KG1 (cell line): ENCODE measurements around the gene LRP1B.

Experiments
- DNase-seq: peaks from one replicate; lab custom pipeline; 2025; lab: John Stamatoyannopoulos, UW

Gene LRP1B

DNA sequence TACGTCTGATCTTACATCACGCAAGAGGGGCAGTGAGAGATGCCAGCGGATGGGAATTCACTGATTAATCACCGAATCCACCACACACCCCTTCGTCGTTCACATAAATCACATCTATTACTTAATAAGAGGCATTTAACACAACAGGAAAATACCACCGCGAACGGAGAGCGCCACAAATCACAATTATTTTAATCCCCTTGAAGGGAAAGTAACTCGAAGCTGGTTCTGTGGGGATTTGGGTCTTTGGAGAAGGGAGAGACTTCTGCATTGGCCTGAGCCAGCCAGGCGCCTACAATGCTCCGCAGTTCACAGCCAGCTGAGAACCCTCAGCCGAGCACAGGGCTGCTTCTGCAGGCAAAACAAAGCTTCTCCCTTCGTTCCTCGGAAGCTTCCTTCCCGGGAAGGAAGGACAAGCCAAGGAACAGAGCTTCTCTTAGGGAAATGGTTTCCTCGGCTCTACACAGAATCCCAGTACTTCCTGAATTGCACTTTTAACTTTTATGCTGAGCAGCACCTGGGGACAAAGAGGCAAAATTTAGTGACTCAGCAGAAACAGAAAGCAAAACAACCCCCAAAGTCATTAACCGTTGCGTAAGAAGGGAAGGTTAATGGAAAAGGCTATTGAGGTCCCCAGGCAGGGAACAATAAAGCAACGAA lies at the start of gene LRP1B:
TSS of gene LRP1B (minus strand) at position 7 of the 660 bp plus-strand sequence. CDS start 287 bp downstream, outside the sequence.
- no peak for DNase-seq

DNA sequence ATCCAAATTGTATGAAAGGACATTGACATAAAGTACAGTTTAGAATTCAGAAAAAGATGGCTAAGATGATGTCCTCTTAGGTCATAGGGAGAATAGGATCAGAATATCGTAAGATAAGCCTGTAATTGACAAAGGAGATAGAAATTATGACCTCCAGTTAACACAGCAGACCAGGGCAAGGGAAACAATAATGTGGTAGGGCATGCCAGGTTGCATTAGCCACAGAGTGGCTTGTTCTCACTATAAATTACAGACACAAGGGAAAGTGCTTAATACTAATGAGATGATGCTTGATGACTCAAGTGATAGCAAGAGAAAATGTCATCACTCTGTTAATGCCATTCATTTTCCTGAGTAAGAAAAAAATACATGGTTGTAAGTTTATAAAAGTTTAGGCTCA lies 48.9 kb upstream of the LRP1B start:
- no peak for DNase-seq

DNA sequence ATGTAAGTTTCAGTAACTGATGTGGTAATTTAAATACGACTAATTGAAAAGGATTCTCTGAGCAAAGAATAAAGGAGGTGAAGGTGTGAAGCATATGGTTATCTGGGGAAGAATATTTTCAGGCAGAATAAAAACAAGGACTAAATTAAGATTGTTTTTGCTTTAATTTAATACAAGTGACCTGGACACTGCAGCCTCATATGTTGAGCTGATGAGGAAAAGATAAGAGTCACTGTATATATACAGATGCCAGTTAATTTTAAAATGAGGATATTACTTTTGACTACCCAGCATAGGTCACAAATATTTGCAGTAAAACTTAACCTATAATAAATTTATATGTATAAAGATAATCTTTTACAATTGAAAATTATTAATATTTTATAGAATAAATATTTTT lies 47.8 kb upstream of the LRP1B start:
- DNase-seq, result no peak

DNA sequence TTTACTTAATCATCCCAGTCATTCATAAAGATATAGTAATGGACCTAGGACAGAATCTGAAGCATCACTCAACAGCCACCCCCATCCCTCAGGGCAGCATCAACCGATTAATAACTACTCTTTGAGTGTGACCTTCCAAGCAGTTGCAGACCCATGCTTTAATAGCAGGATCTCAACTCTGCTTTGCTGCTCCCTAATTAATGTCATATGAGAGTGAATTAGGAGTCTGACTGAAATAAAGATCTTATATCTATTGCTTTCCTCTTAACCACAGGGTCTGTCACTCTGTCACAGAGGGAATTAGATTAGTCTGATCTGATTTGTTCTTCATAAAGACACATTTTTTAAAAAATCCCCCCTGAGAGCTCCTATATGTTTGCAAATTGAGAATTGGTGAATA lies 46.1 kb upstream of the LRP1B start:
- DNase-seq, result no peak

DNA sequence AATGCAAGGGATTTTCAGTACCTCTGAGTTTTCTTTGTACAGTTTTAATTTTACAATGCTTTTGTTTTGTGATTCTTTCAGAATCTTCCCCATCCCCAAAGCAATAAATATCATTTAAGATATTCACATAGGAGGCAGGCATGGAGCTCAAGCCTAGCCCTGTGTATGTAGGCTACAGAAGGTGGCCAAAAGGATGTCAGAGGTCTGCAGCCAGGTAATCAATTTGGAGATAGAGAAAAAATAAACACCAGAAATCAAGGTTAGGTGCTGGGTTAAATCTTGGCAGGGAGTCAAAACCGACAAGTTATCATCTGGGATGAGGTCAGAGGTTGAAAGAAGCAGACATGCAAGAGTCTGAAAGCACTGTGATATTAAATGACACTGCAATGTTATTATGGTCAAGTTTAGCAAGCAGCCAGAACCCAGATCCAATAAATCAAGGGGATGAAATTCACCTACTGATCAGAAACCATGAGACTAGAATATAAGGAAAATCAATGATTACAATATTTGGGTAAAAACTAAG lies 45.1 kb upstream of the LRP1B start:
- no peak for DNase-seq

DNA sequence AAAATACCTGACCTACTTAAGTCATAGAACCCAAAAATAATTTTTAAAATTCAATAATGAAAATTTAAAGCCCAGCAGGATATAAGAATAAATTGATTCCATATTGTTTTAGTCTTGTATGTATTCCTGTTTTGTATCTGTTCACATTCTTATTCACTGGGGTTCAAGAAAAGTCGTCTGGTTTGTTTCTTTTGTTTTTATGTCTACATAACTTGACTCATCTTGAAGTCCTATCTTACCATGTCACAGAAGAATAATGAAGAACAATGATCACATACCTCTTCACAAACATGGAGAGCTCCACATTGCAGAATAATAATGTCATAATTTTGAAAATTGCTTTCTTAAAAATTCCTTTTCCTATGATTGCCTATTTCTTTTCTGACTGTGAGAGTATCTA lies 43.4 kb upstream of the LRP1B start:
- DNase-seq, result no peak

DNA sequence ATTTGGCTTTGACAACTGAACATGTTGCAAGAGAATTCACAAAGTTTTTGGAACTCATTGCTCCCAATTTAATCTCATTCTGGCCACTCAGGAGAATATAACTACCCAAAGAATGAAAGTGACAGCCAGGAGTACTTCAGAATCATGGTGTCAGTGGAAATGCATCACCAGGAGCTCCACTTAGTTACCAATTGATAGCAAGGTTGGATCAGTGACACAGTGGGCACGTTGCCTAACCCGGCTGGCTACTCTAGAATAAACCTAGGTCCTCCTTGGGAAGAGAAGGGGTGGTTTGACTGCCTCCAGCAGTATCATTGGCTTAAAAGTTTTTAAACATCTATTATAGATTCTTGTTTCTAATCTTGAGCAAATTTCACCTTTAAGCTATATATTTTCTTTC lies 40.0 kb upstream of the LRP1B start:
- no peak for DNase-seq

DNA sequence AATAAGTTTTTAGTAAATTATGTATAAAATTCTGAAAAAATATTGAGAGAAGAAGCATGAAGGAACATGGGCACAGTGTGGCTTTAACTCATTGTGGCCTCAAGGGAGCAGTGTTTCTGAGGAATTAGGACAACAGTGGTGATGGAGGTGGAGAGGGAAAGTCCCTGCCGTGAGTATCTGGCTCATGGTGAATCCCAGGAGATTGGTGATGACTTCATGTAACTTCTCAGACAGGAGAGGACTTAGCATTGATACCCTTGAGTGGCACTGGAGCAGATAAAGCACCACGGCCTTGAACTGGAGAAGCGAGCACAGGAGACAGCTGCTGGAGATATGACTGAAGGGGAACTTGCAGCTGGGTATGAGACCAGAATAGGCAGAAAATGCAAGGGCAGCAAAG lies 35.0 kb upstream of the LRP1B start:
- no peak for DNase-seq

DNA sequence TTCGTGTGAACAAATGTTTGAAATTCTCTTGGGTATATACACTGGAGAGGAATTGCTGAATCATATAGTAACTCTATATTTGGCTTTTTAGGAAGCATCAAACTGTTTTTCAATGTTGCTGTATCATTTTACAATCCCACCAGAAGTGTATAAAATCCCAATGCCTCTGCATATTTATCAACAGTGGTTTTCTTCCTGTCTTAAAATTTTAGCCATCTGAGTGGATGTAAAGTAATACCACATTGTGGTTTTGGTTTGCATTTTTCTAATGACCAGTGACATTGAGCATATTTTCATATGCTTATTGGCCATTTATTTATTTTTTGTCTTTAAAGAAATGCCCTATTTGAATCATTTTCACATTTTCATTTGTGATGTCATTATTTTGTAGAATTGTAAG lies 22.8 kb upstream of the LRP1B start:
- DNase-seq, result no peak

DNA sequence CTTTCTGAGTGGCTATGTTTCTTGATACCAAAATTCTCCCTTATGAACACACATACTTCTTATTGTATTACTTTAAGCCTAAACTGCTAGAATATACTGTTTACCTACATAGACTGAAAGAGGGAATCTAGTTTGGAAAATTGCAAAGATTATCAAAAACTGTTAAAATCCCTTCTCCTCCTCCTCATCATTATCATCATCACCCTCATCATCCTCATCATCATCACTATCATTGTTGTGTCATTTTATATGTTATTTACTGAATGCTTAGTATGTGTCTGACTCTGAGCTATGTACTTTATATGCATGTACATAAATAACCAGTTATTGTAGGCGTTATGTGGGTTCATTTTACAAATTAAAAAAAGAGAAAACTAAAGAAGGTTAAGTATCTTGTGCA lies 19.6 kb upstream of the LRP1B start:
- DNase-seq, result no peak

DNA sequence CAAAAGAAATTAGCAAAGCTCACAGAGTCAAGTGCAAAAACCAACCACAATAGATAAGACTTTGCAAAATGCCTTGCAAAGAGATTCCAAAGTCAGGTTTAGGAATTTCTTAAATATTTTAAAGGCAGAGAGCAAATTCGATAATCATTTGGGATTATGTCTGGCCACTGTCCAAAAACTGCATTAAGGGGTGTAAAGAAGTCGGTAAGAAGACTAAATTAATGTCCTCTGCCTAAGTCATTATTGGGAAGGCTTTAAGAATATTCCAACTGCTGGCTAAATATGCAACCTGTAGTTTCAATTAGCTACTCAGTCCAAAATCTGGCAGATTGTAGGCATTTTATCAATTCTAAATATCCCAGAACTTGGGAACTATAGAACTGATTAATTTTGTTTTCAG lies 13.7 kb upstream of the LRP1B start:
- DNase-seq, result no peak

DNA sequence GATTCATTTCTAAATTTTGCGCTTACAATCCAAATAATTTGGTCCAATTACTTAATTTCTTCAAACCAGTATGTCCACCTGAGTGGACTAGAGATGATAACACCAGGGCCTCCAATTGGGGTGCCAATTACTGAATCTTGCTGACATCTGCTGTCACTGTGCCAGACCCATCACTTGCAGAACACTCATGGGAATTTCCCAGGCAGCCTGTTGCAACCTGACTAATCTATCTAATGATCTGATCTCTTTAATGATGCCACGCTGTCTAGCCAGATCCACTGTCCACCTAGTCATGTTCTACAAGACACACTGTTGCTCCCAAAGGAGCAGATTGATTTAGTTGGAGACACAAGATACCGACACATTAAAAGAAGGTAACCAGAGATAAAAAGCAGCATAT lies 11.8 kb upstream of the LRP1B start:
- no peak for DNase-seq

DNA sequence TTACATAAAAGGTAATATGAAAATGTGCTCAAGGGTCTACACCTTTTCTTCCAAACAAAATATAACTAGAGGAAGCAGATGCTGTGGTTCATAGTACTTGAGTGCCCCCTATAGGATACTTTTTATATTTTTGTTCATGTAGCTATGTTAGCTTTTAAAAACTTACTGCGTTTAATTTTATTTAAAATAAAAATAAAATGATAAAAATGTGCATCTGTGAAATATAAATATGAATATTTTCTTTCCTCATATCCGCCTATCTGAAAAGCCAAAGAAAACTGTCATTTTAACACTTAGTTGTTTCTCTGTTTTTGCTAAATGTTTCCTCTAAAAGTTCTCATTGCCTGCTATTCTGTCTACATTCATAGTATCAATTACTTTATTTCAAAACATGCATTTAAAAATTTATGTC lies 9.6 kb upstream of the LRP1B start:
- peak; percentile 13 for DNase-seq

DNA sequence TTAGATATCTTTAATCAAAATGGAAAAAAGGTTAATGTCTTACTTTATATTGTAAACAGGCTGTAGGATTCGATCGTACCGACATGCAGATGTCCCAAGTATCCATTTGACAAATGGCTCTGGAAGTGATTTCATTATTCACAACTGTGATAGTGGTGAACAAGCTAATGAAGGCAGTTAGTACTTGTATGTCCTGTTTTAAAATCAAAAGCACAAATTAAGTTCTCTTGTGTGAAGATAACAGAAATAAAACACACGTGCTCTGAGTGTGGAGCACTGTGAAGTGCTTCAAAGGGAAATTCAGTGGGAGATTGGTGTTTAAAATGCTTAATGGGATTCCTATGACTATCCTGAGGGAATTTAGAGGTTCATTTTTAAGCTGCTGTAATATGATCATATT lies 8.6 kb upstream of the LRP1B start:
- no peak for DNase-seq

DNA sequence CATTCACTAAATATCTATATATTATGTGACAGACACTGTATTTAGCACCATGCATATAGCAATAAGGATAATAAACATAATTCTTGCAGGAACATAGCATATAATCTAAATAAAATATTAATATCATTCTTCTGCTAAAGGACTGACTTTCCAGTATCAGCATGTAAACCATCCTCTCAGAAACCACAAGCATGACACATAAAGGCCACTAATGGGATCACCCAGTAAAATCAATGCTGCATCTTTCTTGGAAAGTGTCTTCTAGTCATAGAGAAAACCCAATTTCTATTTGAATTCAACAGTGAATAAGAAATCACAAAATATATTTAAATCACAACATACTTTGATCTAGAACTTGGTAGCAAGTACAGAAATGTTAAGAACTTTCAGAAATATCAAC lies 5.8 kb upstream of the LRP1B start:
- no peak for DNase-seq

DNA sequence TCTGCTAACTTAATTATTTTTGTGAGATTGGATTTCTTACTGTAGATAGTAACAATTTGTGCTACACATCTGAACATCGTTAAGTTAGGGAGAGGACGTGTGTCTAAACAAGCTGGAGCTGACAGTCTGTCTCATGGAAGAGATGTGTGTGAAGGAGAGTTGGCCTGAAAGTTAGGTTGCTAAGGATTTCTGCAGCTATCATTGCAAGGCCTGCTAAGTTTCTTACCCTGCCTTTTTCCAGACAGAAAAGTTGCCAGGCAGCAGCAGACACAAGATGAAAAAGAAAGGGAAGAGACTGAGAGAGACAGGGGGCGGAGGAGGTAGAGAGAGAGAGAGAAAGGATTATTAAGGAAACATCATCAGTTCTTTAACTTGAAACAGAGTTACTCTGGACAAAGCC lies 4.1 kb upstream of the LRP1B start:
- DNase-seq, result no peak

DNA sequence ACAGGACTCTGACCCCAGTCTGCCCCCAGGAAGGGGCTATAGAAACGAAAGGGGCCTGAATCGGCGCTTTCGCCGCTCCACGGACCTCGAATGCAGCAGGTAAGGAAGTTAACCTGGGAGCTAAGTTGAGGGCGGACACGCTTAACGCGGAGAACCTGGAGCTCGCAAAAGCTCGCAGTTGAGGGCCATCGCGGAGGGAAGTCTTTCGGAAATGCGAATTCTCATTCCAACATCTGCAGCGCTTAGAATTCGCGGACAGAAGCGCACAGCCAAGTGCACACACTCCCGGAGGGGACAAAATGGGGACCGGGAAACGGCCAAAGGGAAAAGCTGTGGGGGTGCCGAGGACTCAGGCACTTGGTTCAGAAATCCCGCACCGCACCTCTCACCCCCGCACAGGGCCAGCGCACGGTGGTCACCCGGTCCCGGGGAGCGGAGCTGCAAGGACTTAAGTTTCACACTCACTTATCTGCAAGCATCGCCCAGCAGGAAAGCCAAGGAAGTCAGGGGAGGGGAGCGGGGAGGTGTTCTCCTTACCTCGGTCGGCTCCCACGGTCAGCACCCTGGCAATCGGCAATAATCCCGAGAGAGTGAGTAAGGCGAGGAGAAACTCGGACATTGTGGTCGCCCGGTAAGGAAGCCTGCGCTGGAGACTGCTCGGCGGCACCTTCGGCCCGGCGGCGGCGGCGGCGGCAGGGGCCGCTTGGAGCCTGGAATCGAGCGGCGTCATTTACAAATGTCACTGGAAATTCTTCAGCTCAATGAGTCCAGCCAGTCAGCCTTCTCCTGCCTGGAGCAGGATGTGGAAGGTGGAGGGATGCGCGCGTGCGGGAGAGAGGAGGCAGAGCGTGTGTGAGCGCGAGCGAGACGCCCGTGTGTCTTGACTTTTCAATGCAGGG lies 456 bp downstream of the LRP1B start:
- no peak for DNase-seq

DNA sequence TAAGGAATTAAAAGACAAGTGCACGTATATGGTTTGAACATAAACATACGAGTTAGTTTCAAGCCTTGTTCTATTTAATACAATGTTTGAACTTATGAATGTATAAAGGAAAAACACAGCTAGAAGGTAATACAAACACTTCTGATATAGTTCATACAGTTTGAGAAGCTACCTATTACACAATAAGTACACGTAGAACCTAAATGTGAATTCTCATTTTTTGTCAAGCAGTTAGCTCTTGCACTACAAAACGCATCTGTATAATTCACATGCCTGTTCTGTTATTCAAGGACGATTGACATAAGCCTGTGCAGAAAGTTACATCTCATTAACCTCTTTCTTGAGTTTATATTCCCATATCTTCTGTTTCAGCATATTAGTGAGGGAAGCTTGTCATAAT lies 2.7 kb downstream of the LRP1B start:
- no peak for DNase-seq

DNA sequence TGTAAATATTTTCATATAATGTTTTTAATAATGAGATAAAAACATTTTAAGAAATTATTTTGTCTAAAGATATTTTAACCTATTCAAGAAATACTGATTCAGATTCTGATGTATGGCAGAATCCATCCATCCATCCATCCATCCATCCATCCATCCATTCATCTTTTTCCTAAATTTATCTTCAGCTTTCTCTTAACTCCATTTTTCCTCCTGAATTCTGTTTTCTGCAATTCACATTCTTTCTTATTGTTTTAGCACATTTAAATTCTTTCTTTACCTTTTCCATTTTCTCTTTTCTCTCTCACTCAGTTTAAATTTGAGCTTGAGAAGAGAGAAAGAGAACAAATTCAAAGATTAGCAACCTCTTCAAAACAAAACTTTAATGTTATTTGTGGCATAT lies 3.6 kb downstream of the LRP1B start:
- no peak for DNase-seq

DNA sequence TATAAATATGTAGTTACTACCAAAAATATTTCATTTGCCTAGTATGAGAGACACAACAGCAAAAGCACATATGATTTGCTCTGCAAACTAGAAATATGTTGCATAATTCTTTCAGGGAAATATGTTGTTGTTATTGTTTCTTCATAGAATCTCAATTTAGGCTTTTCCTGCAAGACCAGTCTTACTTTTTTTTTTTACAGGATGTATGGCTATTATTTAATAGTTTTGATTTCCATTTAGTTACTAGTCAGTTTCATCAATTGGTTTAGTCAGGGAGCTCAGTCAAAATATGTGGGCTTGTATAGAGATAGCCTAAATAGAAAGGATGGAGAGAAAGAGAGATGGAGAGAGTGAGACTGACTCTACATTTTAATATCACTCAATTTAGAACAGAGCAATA lies 6.1 kb downstream of the LRP1B start:
- DNase-seq, result no peak

DNA sequence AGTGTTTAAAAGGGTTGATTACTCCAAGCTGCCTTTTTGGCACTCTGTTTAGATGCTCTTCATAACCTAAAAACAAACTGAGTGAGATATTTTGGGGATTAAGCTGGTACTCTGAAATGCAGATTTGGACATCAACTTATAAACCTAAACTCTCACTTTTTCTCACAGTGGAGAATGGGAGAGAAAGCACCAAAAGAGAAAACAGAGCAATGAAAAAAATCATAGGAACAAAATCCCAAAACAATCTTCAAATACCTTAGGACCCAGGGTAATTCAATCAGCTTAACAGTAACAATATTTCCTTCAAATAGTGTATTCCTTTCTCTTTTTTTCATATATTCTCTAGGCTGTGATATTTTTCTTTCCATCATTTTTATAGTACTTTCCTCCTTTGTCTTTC lies 11.5 kb downstream of the LRP1B start:
- no peak for DNase-seq

DNA sequence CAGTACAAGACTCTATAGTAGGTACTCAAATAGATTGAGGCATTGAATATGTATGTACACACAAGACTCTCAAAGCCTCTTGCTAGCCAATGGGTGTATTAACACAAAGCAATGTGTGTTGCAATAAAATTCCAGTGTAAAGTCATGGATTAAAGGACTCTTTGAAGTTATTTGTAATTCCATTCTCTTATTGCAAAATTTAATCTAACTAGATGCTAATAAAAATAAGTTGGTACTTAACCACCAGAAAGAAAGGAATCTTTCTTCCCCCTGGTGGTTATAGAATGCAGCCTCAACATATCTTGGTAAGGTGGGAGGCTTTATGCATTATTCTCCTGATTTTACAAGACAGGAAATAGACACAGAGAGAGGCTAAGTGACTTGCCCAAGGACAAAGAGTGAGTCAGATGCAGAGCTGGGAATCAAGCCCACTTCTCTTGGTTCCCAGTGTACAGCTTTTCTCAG lies 18.0 kb downstream of the LRP1B start:
- no peak for DNase-seq

DNA sequence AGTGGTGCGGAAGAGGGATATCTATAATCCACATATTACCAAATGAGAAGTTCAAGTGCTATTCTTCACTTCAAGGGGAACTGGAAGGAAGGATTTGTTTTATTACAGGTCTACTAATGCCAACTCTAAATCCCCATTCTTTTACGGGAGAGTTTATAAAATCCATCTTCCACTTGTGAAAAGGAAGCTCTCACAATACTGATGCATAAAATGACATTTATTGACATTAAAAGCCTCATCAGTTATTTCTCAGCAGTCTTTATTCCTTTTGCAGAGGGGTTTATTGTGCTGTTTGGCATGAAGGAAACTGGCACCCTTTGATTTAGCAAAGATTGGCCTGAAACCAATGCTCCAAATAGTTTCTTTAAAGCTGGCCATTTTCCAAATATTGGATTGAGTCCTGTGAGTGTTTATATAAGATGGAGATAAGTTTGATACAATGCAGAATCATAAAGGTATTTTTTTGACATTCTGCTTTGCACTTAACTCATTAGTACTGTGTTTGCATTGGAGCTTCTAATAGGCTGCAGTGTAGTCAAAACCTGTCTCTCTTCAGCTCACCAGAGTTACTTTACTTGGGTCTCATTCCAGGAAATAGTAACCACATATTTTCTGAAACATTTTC lies 26.6 kb downstream of the LRP1B start:
- no peak for DNase-seq
